Lung (tissue), 12 donors: ENCODE data around the gene ADCY2. TPM values are rescaled to one million over a fixed set of nuclear protein-coding genes. Genes with fewer than 3 reads are reported as not detected.

Experiments
- ATAC-seq: fragments of 200-7000 bp; cut with Tn5 transposase; one replicate; pipeline ENCODE4 v1.9.1; 2020; ENCODE audit warnings: moderate number of reproducible peaks; ENCODE audit not compliant: insufficient read depth, low FRiP score
- DNase-seq, 3 donors: peaks; one replicate each; pipeline ENCODE4 v3.0.0-alpha.2; 2013 to 2017
- H3K27ac ChIP-seq, 2 donors: one replicate each; pipeline ENCODE4 v1.5.1; 2013; ENCODE audit warnings: mild to moderate bottlenecking in 2 of 2, moderate library complexity in 2 of 2, control low read depth in 1 of 2, inconsistent platforms in 1 of 2, low read depth in 1 of 2, low read length in 1 of 2
- H3K27me3 ChIP-seq, 3 donors: one replicate each; pipeline ENCODE4 v1.5.1; 2013; ENCODE audit warnings: low read length in 2 of 3; ENCODE audit not compliant: control insufficient read depth in 3 of 3, insufficient read depth in 3 of 3
- H3K36me3 ChIP-seq, 4 donors: one replicate each; pipeline ENCODE4 v1.5.1; 2013; ENCODE audit warnings: low read length in 4 of 4, mild to moderate bottlenecking in 1 of 4, moderate library complexity in 1 of 4; ENCODE audit not compliant: control insufficient read depth in 4 of 4, insufficient read depth in 4 of 4
- H3K4me1 ChIP-seq, 5 donors: one replicate each; pipeline ENCODE4 v1.5.1; 2013; ENCODE audit warnings: low read length in 5 of 5, mild to moderate bottlenecking in 2 of 5, moderate library complexity in 1 of 5; ENCODE audit not compliant: control insufficient read depth in 5 of 5, insufficient read depth in 5 of 5
- H3K4me3 ChIP-seq: one replicate; pipeline ENCODE4 v1.5.1; 2013; ENCODE audit warnings: mild to moderate bottlenecking, control low read depth, moderate library complexity
- H3K9ac ChIP-seq, 2 donors: one replicate each; pipeline ENCODE4 v1.5.1; 2013; ENCODE audit warnings: low read length in 2 of 2, control low read depth in 1 of 2; ENCODE audit not compliant: insufficient read depth in 1 of 2
- H3K9me3 ChIP-seq, 4 donors: one replicate each; pipeline ENCODE4 v1.5.1; 2013; ENCODE audit warnings: low read length in 3 of 4, mild to moderate bottlenecking in 1 of 4, moderate library complexity in 1 of 4; ENCODE audit not compliant: control insufficient read depth in 4 of 4, insufficient read depth in 3 of 4
- WGBS, 2 donors: extraction: QIAGEN DNeasy Blood & Tissue Kit; methylation state at CpG; one replicate each; pipeline ENCODE4 v1.1.7; 2013; 5-methylcytosine and 5-hydroxymethylcytosine counted together
- polyA plus RNA-seq, 2 donors: library from polyadenylated mRNA; stranded (reverse); fragments of 200-250 nt; gene quantifications; one replicate each; pipeline ENCODE4 v1.2.1, GENCODE V29; 2013
- total RNA-seq, 2 donors: library from RNA; depleted of rRNA in 1 of 2; stranded (reverse); fragments of >200 nt in 1 of 2; gene quantifications; one replicate each; pipeline ENCODE4 v1.2.1, GENCODE V29; 2014 to 2021
- TF ChIP-seq, protein P1 (sequence below): IDR thresholded peaks from 2 replicates; pipeline ENCODE4 v1.5.1; 2012; ENCODE audit warnings: mild to moderate bottlenecking; ENCODE audit errors: control extremely low read depth, extremely low read depth
- donor health status: control.
- donor health status: control.
- donor health status: Bipolar disorder and iron deficiency.
- donor health status: healthy.
- donor health status: DM: yes; HTN: yes; CAD: no.

Gene ADCY2
- total and polyA plus RNA-seq, 4 donors = 0.10 to 3.5 (median 0.84) TPM

DNA sequence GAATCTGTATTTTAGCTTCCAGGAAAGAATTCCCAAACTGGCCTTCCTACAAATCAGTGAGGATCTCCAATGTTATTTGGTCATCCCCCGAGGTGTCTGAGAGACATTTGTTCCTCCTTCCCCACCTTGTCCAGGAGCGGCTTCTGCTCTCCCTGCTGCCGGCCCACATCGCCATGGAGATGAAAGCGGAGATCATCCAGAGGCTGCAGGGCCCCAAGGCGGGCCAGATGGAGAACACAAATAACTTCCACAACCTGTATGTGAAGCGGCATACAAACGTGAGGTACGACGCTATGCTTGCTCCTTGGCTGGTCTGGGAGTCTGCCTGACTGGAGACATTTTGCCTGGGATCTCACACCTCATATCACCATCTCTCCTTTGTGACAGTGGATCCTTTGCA, 294.6 kb downstream of the ADCY2 start:
- 72 to 73% methylated on average over 10 of the region's 10 CpGs for WGBS, 2 donors
- DNase-seq = no peak

DNA sequence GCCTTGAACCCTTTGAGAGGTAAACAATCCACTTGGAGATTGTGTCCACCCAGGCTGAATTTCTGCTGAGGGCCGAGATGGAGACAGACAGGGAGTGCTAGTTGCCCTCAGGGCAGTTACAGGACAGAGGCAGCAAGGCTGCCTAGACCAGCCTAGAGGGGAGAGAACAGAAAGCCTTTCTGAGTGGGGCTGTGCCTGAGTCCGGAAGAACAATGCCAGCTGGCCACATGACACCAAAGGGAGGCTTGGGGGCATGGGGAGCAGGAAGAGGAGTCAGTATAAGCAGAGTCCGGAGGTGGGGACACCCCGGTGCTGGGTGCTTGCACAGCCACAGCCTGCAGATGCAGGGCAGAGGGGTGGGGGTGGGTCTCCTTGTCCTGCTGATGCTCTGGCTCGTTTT, 309.3 kb downstream of the ADCY2 start:
- TF ChIP-seq, protein P1, sequence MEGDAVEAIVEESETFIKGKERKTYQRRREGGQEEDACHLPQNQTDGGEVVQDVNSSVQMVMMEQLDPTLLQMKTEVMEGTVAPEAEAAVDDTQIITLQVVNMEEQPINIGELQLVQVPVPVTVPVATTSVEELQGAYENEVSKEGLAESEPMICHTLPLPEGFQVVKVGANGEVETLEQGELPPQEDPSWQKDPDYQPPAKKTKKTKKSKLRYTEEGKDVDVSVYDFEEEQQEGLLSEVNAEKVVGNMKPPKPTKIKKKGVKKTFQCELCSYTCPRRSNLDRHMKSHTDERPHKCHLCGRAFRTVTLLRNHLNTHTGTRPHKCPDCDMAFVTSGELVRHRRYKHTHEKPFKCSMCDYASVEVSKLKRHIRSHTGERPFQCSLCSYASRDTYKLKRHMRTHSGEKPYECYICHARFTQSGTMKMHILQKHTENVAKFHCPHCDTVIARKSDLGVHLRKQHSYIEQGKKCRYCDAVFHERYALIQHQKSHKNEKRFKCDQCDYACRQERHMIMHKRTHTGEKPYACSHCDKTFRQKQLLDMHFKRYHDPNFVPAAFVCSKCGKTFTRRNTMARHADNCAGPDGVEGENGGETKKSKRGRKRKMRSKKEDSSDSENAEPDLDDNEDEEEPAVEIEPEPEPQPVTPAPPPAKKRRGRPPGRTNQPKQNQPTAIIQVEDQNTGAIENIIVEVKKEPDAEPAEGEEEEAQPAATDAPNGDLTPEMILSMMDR = no peak
- no peak overlapping the region for H3K9ac ChIP-seq
- no peak overlapping the region for H3K4me3 ChIP-seq
- no peak overlapping the region for H3K27ac ChIP-seq
- DNase-seq (no peak), ATAC-seq (no peak)
- H3K27me3 ChIP-seq = no peaks in the 10 kb centered on the region
- no peaks in the 10 kb centered on the region for H3K36me3 ChIP-seq
- 50 to 52% methylated on average over 5 of the region's 5 CpGs for WGBS, 2 donors
- H3K9me3 ChIP-seq = peaks cover 0 to 10% (median 0%) of the 10 kb centered on the region in 4 donors
- H3K4me1 ChIP-seq = peaks cover 0 to 6% (median 0%) of the 10 kb centered on the region in 5 donors

More for the DNA sequence above, 294.6 kb downstream of the ADCY2 start:
- no peaks in the 10 kb centered on the region for H3K4me1 ChIP-seq
- H3K36me3 ChIP-seq = no peaks in the 10 kb centered on the region
- H3K27ac ChIP-seq = no peak overlapping the region
- H3K27me3 ChIP-seq = no peaks in the 10 kb centered on the region
- no peak overlapping the region for H3K4me3 ChIP-seq
- TF ChIP-seq, protein P1 = no peak
- no peaks in the 10 kb centered on the region for H3K9me3 ChIP-seq
- no peak for ATAC-seq
- no peak overlapping the region for H3K9ac ChIP-seq

DNA sequence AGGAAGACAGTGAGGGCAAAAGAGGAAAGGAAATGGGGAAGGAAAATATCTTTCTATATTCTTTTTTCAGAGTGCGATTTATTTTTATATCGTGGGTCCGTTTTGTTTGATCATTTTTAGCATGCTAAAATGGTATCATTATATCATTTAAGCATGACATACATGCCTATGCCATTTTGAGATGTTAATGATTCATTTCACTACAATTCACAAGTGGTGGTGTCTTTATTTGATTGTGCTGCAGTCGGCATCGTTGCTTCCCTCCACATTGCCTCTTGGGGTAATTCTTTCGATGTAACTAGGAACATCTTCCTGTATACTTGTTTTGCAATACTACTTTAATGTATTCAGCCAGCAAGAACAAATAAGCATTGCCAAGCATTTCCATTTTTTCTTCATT, 309.8 kb downstream of the ADCY2 start:
- DNase-seq = peak in 1 of 3 donors; percentile 28
- Histone ChIP-seq H3K36me3 (no peaks in the 10 kb centered on the region), H3K9me3 (peaks cover 0 to 10% (median 0%) of the 10 kb centered on the region in 4 donors), H3K27ac (no peak overlapping the region), H3K4me1 (peaks cover 0 to 6% (median 0%) of the 10 kb centered on the region in 5 donors), H3K27me3 (no peaks in the 10 kb centered on the region), H3K9ac (no peak overlapping the region), H3K4me3 (no peak overlapping the region)
- TF ChIP-seq, protein P1 = no peak
- ATAC-seq = no peak
- WGBS, 2 donors = 82 to 88% methylated on average over 6 of the region's 6 CpGs

- Histone ChIP-seq H3K27me3 (no peaks in the 10 kb centered on the region), H3K27ac (no peak overlapping the region), H3K4me3 (no peak overlapping the region), H3K9me3 (peaks cover 0 to 10% (median 0%) of the 10 kb centered on the region in 4 donors), H3K36me3 (no peaks in the 10 kb centered on the region), H3K9ac (no peak overlapping the region), H3K4me1 (peaks cover 0 to 6% (median 0%) of the 10 kb centered on the region in 5 donors)
- TF ChIP-seq, protein P1 = no peak
- 57 to 58% methylated on average over 4 of the region's 4 CpGs for WGBS, 2 donors
- DNase-seq = peak in 2 of 3 donors; percentile 7 to 69
- no peak for ATAC-seq
Measured at GRCh38 chr5:7706256-7706655, 310.3 kb downstream of the ADCY2 start.
